ENCODE results near the gene PREX1. TPM values are rescaled to one million over a fixed set of nuclear protein-coding genes. Genes with fewer than 3 reads are reported as not detected.

PREX1 gene
- total RNA-seq, 1 donor from 2014 or later, result 78.2 TPM

DNA sequence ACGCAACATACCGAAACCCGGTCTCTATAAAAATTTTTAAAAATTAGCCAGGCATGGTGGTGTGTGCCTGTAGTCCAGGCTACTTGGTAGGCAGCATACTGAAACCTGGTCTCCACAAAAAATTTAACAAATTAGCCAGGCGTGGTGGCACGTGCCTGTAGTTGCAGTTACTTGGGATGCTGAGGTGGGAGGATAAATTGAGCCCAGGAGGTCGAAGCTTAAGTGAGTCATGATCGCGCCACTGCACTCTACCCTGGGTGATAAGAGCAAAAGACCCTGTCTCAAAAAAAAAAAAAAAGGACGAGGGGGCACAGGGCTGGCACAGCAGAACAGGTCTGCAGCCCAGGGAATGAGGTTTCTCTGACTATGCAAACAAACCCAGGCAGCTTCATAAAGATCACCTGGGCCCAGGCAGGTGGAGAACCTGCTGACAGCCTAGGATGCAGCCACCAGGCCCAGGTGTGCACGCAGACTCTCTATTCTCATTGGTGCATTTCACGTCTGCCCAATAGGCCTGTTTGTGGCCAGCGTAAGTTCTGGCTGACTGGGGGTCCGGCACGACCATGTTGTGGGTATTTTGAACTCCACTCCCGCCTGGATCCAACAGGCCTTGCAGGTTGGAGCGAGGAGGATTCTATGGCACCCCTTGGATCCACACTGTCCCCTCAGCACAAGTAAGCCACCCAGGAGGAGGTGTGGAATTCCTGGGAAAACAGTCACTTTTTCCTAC, 204.5 kb downstream of the PREX1 start:
- no peak overlapping the region for H3K27ac ChIP-seq
- H3K27me3 ChIP-seq (ENCODE audit: low read depth), result no peaks in the 10 kb centered on the region
- ATAC-seq (no peak), DNase-seq (peak; percentile 22)
- intact Hi-C loops (cut with DNase I), result loop anchor here (5.0 kb wide), 1 partner anchor 961 kb away; no protein-coding TSS in a partner anchor
- peaks cover 45% of the 10 kb centered on the region for H3K36me3 ChIP-seq
- TF ChIP-seq, protein P1, sequence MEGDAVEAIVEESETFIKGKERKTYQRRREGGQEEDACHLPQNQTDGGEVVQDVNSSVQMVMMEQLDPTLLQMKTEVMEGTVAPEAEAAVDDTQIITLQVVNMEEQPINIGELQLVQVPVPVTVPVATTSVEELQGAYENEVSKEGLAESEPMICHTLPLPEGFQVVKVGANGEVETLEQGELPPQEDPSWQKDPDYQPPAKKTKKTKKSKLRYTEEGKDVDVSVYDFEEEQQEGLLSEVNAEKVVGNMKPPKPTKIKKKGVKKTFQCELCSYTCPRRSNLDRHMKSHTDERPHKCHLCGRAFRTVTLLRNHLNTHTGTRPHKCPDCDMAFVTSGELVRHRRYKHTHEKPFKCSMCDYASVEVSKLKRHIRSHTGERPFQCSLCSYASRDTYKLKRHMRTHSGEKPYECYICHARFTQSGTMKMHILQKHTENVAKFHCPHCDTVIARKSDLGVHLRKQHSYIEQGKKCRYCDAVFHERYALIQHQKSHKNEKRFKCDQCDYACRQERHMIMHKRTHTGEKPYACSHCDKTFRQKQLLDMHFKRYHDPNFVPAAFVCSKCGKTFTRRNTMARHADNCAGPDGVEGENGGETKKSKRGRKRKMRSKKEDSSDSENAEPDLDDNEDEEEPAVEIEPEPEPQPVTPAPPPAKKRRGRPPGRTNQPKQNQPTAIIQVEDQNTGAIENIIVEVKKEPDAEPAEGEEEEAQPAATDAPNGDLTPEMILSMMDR (IDR thresholded peaks at IDR 0.05), result no peak
- H3K4me3 ChIP-seq, result no peak overlapping the region
- peaks cover 22% of the 10 kb centered on the region for H3K4me1 ChIP-seq
- H3K9me3 ChIP-seq, result no peaks in the 10 kb centered on the region

DNA sequence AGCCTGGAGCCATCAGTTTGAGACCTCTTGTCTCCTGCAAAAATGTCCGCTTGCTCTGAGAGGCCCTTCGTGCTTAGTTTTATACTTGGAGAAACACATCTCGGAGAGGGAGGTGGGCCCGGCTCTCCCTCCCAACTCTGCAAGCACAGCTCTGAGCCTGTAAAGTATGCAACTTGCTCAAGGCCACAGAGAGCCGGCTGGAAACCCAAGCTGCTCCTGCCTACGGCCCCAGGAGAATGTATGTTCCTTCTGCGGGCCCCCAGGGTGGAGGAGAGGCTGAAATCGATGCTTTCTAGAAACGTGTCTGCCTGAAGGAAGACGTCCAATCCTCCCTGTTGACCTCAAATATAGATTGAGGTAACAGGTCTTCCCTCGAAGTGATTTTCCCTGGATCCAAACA, 205.4 kb downstream of the PREX1 start:
- H3K27ac ChIP-seq, result no peak overlapping the region
- intact Hi-C loops (cut with DNase I), result loop anchor here (5.0 kb wide), 1 partner anchor 960 kb away; no protein-coding TSS in a partner anchor
- H3K9me3 ChIP-seq, result no peaks in the 10 kb centered on the region
- TF ChIP-seq, protein P1 (IDR thresholded peaks at IDR 0.05), result no peak
- peaks cover 36% of the 10 kb centered on the region for H3K36me3 ChIP-seq
- ATAC-seq (no peak), DNase-seq (peak; percentile 21)
- H3K4me3 ChIP-seq, result no peak overlapping the region
- H3K4me1 ChIP-seq, result peaks cover 22% of the 10 kb centered on the region
- H3K27me3 ChIP-seq (ENCODE audit: low read depth), result no peaks in the 10 kb centered on the region

DNA sequence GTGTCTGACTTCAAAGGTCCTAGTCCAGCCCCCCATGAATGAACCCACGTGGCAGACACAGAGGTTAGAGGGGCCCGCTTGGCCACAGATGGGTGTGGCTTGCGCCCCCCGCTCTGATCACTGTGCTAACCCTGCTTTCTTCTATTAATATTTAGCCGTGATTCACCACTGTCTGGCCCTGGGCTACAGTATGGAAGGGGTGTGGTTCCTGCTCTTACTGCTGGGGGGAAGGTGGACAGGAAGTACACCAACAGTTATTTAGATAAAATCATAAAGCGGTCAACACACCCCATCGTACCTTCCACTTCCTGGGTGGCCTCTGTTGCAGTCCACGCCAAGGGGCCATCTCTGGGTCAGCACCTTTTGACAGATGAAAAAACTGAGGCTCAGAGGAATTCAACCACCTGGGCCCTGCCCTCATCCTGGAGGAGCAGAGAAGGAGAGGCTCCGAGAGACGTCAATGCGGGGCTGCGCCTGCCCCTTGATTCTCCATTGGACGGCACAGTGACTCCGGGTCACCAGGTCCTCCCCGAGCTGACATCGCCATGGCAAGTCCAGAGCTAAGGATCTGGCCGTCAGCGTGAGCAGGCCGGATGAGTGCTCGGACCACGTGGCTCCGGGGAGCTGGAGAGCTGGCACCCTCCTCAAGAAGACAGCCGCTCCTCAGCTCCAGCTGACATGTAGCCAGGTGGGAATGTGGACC, 206.3 kb downstream of the PREX1 start:
- no peaks in the 10 kb centered on the region for H3K9me3 ChIP-seq
- no peak overlapping the region for H3K27ac ChIP-seq
- H3K27me3 ChIP-seq (ENCODE audit: low read depth), result no peaks in the 10 kb centered on the region
- ATAC-seq (peak; percentile 2 to 9), DNase-seq (peak; percentile 37)
- TF ChIP-seq, protein P1 (IDR thresholded peaks at IDR 0.05), result no peak
- H3K4me1 ChIP-seq, result peaks cover 22% of the 10 kb centered on the region
- peaks cover 30% of the 10 kb centered on the region for H3K36me3 ChIP-seq
- H3K4me3 ChIP-seq, result no peak overlapping the region
- intact Hi-C loops (cut with DNase I), result loop anchor here (5.0 kb wide), 1 partner anchor 959 kb away; no protein-coding TSS in a partner anchor

DNA sequence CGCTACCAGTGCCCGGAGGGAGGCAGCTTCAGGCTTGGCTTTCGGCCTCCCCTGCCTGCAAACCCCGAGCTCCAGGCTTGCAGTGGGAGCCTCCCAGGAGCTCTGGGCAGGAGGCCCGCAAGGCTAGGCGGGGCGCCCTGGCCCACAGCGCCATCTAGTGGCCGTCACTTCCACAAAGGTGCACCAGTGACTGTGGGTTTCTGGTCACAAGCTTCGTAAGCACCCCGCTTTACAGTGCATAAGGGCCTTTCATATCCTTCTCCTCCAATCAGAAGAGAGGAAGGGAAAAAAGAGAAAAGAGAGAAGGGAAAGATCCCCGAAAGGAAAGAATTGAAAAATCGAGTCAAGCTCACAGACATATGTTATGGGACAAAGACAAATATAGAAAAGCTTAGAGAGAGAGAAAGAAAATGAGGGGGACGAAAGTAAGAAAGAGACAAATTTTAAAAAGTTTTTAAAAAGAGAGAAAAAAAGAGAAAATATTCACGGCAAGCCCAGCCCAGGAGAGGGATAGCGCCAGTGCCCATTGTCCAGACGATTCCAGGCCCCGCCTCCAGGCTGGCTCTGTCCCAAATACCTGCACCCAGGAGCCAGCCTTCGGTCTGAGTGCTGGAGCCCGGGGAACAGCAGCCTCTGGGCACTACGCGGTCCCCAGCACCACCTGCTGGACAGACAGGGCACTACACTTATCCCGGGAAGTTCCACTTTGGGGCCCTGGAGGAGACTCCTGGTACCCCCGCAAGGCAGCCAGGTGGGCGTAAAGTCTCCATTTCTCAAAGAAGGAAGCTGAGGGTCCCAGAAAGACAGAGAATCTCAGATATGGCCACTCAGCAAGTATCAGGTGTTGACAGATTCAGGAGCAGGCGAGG, 207.1 kb downstream of the PREX1 start:
- Histone ChIP-seq H3K36me3 (peaks cover 23% of the 10 kb centered on the region), H3K9me3 (no peaks in the 10 kb centered on the region), H3K4me1 (peaks cover 22% of the 10 kb centered on the region), H3K4me3 (peak overlapping the region; percentile 22), H3K27ac (no peak overlapping the region), H3K27me3 (ENCODE audit: low read depth) (no peaks in the 10 kb centered on the region)
- peak; percentile 93 to 95 for ATAC-seq
- TF ChIP-seq, protein P1 (IDR thresholded peaks at IDR 0.05), result peak; percentile 81
- peak; percentile 89 for DNase-seq
- intact Hi-C loops (cut with DNase I), result loop anchor here (5.0 kb wide), 1 partner anchor 958 kb away; no protein-coding TSS in a partner anchor

GRCh38 chr20:48620154-48620506, 207.7 kb downstream of the PREX1 start:
- DNase-seq, result no peak
- H3K27ac ChIP-seq, result no peak overlapping the region
- intact Hi-C loops (cut with DNase I), result loop anchor here (5.0 kb wide), 1 partner anchor 958 kb away; no protein-coding TSS in a partner anchor
- ATAC-seq, result peak; percentile 2 to 4
- no peak overlapping the region for H3K4me3 ChIP-seq
- TF ChIP-seq, protein P1 (IDR thresholded peaks at IDR 0.05), result no peak
- no peaks in the 10 kb centered on the region for H3K9me3 ChIP-seq
- H3K36me3 ChIP-seq, result peaks cover 16% of the 10 kb centered on the region
- no peaks in the 10 kb centered on the region for H3K27me3 ChIP-seq (ENCODE audit: low read depth)
- H3K4me1 ChIP-seq, result peaks cover 22% of the 10 kb centered on the region

All from lower lobe of right lung (tissue), 2 donors.